IMR-90 (cell line): ENCODE results near the gene ARID3C. TPM values are rescaled to one million over a fixed set of nuclear protein-coding genes. Genes with fewer than 3 reads are reported as not detected.

ENCODE experiments used
- ATAC-seq: fragments of 200-7000 bp; cut with Tn5 transposase; 2 replicates; pipeline ENCODE4 v1.9.1; 2020; ENCODE audit warnings: low read depth, mild to moderate bottlenecking, moderate library complexity
- BruUV-seq: library from RNA; stranded (reverse); fragments of 400-500 nt; replicated peaks from 2 replicates; lab custom pipeline; 2021; lab: Mats Ljungman, UMichigan
- CTCF ChIA-PET: fragments of 300-600 bp; formaldehyde crosslinking; extraction: SDS; loops from one replicate; lab custom pipeline; 2021; ENCODE audit warnings: antibody characterized with exemption; lab: Yijun Ruan, JAX
- POLR2A ChIA-PET: fragments of 300-600 bp; sonication (Branson Sonifier 250); formaldehyde crosslinking; loops from one replicate; lab custom pipeline; 2022; ENCODE audit warnings: antibody characterized with exemption; ENCODE audit not compliant: unreplicated experiment; lab: Charles Lee
- DNase-seq: peaks from one replicate; pipeline ENCODE4 v3.0.0; 2013
- H2AFZ ChIP-seq: replicated peaks from 2 replicates; pipeline ENCODE3; 2013; ENCODE audit warnings: low read length, mild to moderate bottlenecking; ENCODE audit not compliant: poor library complexity
- H2AK5ac ChIP-seq: 2 replicates; pipeline ENCODE4 v1.6.1; 2013; ENCODE audit warnings: low read depth, low read length, inconsistent platforms
- H2AK9ac ChIP-seq: replicated peaks from 2 replicates; pipeline ENCODE3; 2013; ENCODE audit warnings: mild to moderate bottlenecking, low read depth, low read length, moderate library complexity; ENCODE audit not compliant: poor library complexity
- H2BK120ac ChIP-seq: 2 replicates; pipeline ENCODE4 v1.6.1; 2013; ENCODE audit warnings: low read depth, low read length, inconsistent platforms
- H2BK15ac ChIP-seq: 3 replicates; pipeline ENCODE4 v1.6.1; 2013; ENCODE audit warnings: low read depth, low read length, inconsistent platforms
- H2BK20ac ChIP-seq: 2 replicates; pipeline ENCODE4 v1.6.1; 2013; ENCODE audit warnings: low read depth, mild to moderate bottlenecking, inconsistent platforms, low read length, moderate library complexity
- H2BK5ac ChIP-seq: 2 replicates; pipeline ENCODE4 v1.6.1; 2013; ENCODE audit warnings: mild to moderate bottlenecking, low read depth, low read length, inconsistent platforms; ENCODE audit not compliant: poor library complexity, severe bottlenecking
- H3K14ac ChIP-seq: replicated peaks from 2 replicates; pipeline ENCODE4 v1.6.1; 2013; ENCODE audit warnings: low read depth, low read length, inconsistent platforms
- H3K18ac ChIP-seq: 2 replicates; pipeline ENCODE4 v1.6.1; 2013; ENCODE audit warnings: low read depth, low read length, control low read depth
- H3K23ac ChIP-seq: 2 replicates; pipeline ENCODE4 v1.6.1; 2013; ENCODE audit warnings: low read depth, low read length, inconsistent platforms
- H3K27ac ChIP-seq: 2 replicates; pipeline ENCODE4 v1.5.1; 2013; ENCODE audit warnings: mild to moderate bottlenecking, control low read depth, low read length; ENCODE audit not compliant: insufficient read depth
- H3K27me3 ChIP-seq: 2 replicates; pipeline ENCODE4 v1.6.1; 2013; ENCODE audit warnings: low read length; ENCODE audit not compliant: control insufficient read depth, insufficient read depth
- H3K36me3 ChIP-seq: 2 replicates; pipeline ENCODE4 v1.6.1; 2013; ENCODE audit warnings: low read length, mixed read lengths; ENCODE audit not compliant: control insufficient read depth, insufficient read depth
- H3K4ac ChIP-seq: 2 replicates; pipeline ENCODE4 v1.6.1; 2013; ENCODE audit warnings: low read depth, low read length, inconsistent platforms
- H3K4me1 ChIP-seq: 2 replicates; pipeline ENCODE4 v1.6.1; 2013; ENCODE audit warnings: low read length, mixed read lengths; ENCODE audit not compliant: control insufficient read depth, insufficient read depth
- H3K4me2 ChIP-seq: 2 replicates; pipeline ENCODE4 v1.6.1; 2013; ENCODE audit warnings: low read depth, mild to moderate bottlenecking, control low read depth, low read length, moderate library complexity
- H3K4me3 ChIP-seq: 2 replicates; pipeline ENCODE4 v1.5.1; 2013; ENCODE audit warnings: low read depth, mild to moderate bottlenecking, control low read depth, low read length, moderate library complexity; ENCODE audit not compliant: insufficient read depth
- H3K56ac ChIP-seq: 2 replicates; pipeline ENCODE4 v1.6.1; 2013; ENCODE audit warnings: low read length, inconsistent platforms; ENCODE audit not compliant: insufficient read depth; ENCODE audit errors: extremely low read depth
- H3K79me1 ChIP-seq, 2 experiments: 2 replicates each; pipeline ENCODE4 v1.6.1; 2013; ENCODE audit warnings: low read length in 2 of 2, inconsistent platforms in 1 of 2, low read depth in 1 of 2
- H3K9ac ChIP-seq: 2 replicates; pipeline ENCODE4 v1.6.1; 2013; ENCODE audit warnings: low read depth, low read length, control low read depth
- H3K9me1 ChIP-seq: 2 replicates; pipeline ENCODE4 v1.6.1; 2013; ENCODE audit warnings: low read length, inconsistent platforms; ENCODE audit not compliant: insufficient read depth
- H3K9me3 ChIP-seq: 2 replicates; pipeline ENCODE4 v1.6.1; 2013; ENCODE audit warnings: low read length; ENCODE audit not compliant: control insufficient read depth, insufficient read depth
- H4K20me1 ChIP-seq: 2 replicates; pipeline ENCODE4 v1.6.1; 2013; ENCODE audit warnings: low read length, inconsistent platforms; ENCODE audit not compliant: insufficient read depth
- H4K5ac ChIP-seq: 2 replicates; pipeline ENCODE4 v1.6.1; 2013; ENCODE audit warnings: mild to moderate bottlenecking, low read depth, low read length, control low read depth
- H4K8ac ChIP-seq, 2 experiments: 2 replicates each; pipeline ENCODE4 v1.6.1; 2013; ENCODE audit warnings: low read depth in 2 of 2, low read length in 2 of 2, control low read depth in 1 of 2, inconsistent platforms in 1 of 2
- H4K91ac ChIP-seq: 2 replicates; pipeline ENCODE4 v1.6.1; 2013; ENCODE audit warnings: low read depth, low read length, inconsistent platforms; ENCODE audit not compliant: insufficient read depth
- BHLHE40 ChIP-seq: fragments of 150-350 bp; IDR thresholded peaks from 2 replicates; pipeline ENCODE4 v1.6.1; 2016; ENCODE audit warnings: mild to moderate bottlenecking, low read depth, low read length
- CEBPB ChIP-seq: IDR thresholded peaks from 2 replicates; pipeline ENCODE4 v1.6.1; 2012; ENCODE audit warnings: low read depth, low read length, improper control_type of control experiment
- CTCF ChIP-seq: conservative IDR thresholded peaks from 2 replicates; pipeline ENCODE4 v1.5.1; 2012; ENCODE audit warnings: mild to moderate bottlenecking, low read depth, low read length, improper control_type of control experiment
- ELK1 ChIP-seq: fragments of 150-350 bp; IDR thresholded peaks from 2 replicates; pipeline ENCODE4 v1.6.1; 2016; ENCODE audit warnings: low read depth, mild to moderate bottlenecking, low read length, moderate library complexity, borderline replicate concordance
- FOS ChIP-seq: fragments of 150-350 bp; IDR thresholded peaks from 2 replicates; pipeline ENCODE4 v1.6.1; 2016; ENCODE audit warnings: low read depth, low read length
- MAFK ChIP-seq: IDR thresholded peaks from 2 replicates; pipeline ENCODE4 v1.6.1; 2012; ENCODE audit warnings: low read depth, low read length, improper control_type of control experiment
- MAZ ChIP-seq: IDR thresholded peaks from 2 replicates; pipeline ENCODE4 v1.6.1; 2012; ENCODE audit warnings: low read depth, mild to moderate bottlenecking, low read length, improper control_type of control experiment, moderate library complexity, borderline replicate concordance
- NFE2L2 ChIP-seq: fragments of 150-350 bp; IDR thresholded peaks from 2 replicates; pipeline ENCODE4 v1.6.1; 2016; ENCODE audit warnings: low read depth, mild to moderate bottlenecking, low read length
- POLR2A ChIP-seq: IDR thresholded peaks from 2 replicates; pipeline ENCODE4 v1.6.1; 2012; ENCODE audit warnings: mild to moderate bottlenecking, low read depth, low read length
- RAD21 ChIP-seq: IDR thresholded peaks from 2 replicates; pipeline ENCODE4 v1.6.1; 2012; ENCODE audit warnings: low read length, improper control_type of control experiment
- RFX5 ChIP-seq: IDR thresholded peaks from 2 replicates; pipeline ENCODE4 v1.8.0; 2012; ENCODE audit warnings: low read depth, mild to moderate bottlenecking, low read length, moderate library complexity
- SMC3 ChIP-seq: fragments of 150-350 bp; IDR thresholded peaks from 2 replicates; pipeline ENCODE4 v1.6.1; 2016; ENCODE audit warnings: low read depth, mild to moderate bottlenecking, antibody characterized with exemption, low read length, moderate library complexity
- USF2 ChIP-seq: fragments of 150-350 bp; IDR thresholded peaks from 2 replicates; pipeline ENCODE4 v1.6.1; 2017; ENCODE audit warnings: mild to moderate bottlenecking, antibody characterized with exemption, low read length, low read depth
- WGBS, 2 experiments: methylation state at CpG; one replicate each; pipeline versions ENCODE4 v1.1.5 to v1.1.7; 2013; ENCODE audit warnings: missing lambda C conversion rate in 2 of 2; ENCODE audit not compliant: insufficient read length in 1 of 2; ENCODE audit errors: extremely low coverage in 2 of 2; 5-methylcytosine and 5-hydroxymethylcytosine counted together
- dilution Hi-C: fragments of 300-500 bp; cut with HindIII; formaldehyde crosslinking; loops from one replicate; pipeline ENCODE4 v1.14.3; 2018; ENCODE audit warnings: low sequenced_read_pairs; ENCODE audit not compliant: unreplicated experiment
- in situ Hi-C: fragments of 300-500 bp; cut with MboI; formaldehyde crosslinking; loops from 3 replicates; pipeline ENCODE4 v1.14.3; 2019; ENCODE audit warnings: low sequenced_read_pairs, inconsistent platforms, mixed read lengths
- intact Hi-C: fragments of 100-400 bp; cut with micrococcal nuclease; formaldehyde crosslinking; loops from 2 replicates; pipeline ENCODE4 v1.10.0; 2022
- polyA plus RNA-seq, 3 experiments: library from polyadenylated mRNA; depleted of rRNA; stranded (reverse); fragments of >200 nt; gene quantifications; 2 replicates each; pipeline ENCODE4 v1.2.3, GENCODE V29; 2012; ENCODE audit warnings: low replicate concordance in 1 of 3
- total RNA-seq: library from RNA; depleted of rRNA; stranded (reverse); fragments of >200 nt; gene quantifications from 2 replicates; pipeline ENCODE4 v1.2.3, GENCODE V29; 2012

Gene ARID3C
- total and polyA plus RNA-seq, 2 of the 4 experiments (the other 2 are of a cell fraction), result 0.07 TPM; not detected in 1

GRCh38 chr9:34655394-34655793, 26.5 kb upstream of the ARID3C start:
- ATAC-seq (no peak), DNase-seq (no peak)
- TF ChIP-seq USF2 (no peak), MAFK (no peak), CEBPB (no peak), FOS (no peak), MAZ (no peak), POLR2A (no peak), ELK1 (no peak), CTCF (no peak), RAD21 (no peak), NFE2L2 (no peak), RFX5 (no peak), SMC3 (no peak), BHLHE40 (no peak)
- Histone ChIP-seq H3K4me2 (no peak overlapping the region), H2BK20ac (no peak overlapping the region), H2AK5ac (no peak overlapping the region), H4K5ac (no peak overlapping the region), H4K8ac (no peak overlapping the region), H3K23ac (no peak overlapping the region), H2BK15ac (no peak overlapping the region), H3K27ac (no peak overlapping the region), H3K56ac (no peak overlapping the region), H3K79me1 (peaks cover 0 to 29% of the 10 kb centered on the region in 2 experiments; a peak in 2 of 4 replicates), H3K9me1 (peaks cover 30% of the 10 kb centered on the region), H3K9me3 (no peaks in the 10 kb centered on the region), H2BK5ac (no peak overlapping the region), H3K18ac (no peak overlapping the region), H4K91ac (no peak overlapping the region), H3K4ac (no peak overlapping the region), H3K36me3 (peaks cover 4% of the 10 kb centered on the region; the same call in 1 of the 2 replicates), H4K20me1 (no peaks in the 10 kb centered on the region), H2AK9ac (no peak overlapping the region), H3K9ac (no peak overlapping the region), H3K27me3 (no peaks in the 10 kb centered on the region), H2AFZ (no peak overlapping the region), H2BK120ac (no peak overlapping the region), H3K4me1 (peaks cover 35% of the 10 kb centered on the region), H3K14ac (no peak overlapping the region), H3K4me3 (no peak overlapping the region)
- BruUV-seq, result no TSS peak
- dilution Hi-C loops, result no loop called here
- WGBS, 2 experiments, result 87% methylated on average over 3 of the region's 5 CpGs; no CpG with 5 or more reads in 1 of the 2 experiments
- in situ Hi-C loops, result no loop called here
- intact Hi-C loops, result no loop called here
- ChIA-PET POLR2A (no interaction called here), CTCF (no interaction called here)
